Activated gamma-delta T cell (primary cell): ENCODE measurements around the gene EPAS1.

ENCODE experiments used
- DNase-seq: peaks from one replicate; lab custom pipeline; 2025; lab: John Stamatoyannopoulos, UW

The EPAS1 gene

GRCh38 chr2:46300406-46300832, 3.2 kb downstream of the EPAS1 start:
- DNase-seq: no peak

GRCh38 chr2:46302005-46302695, 4.9 kb downstream of the EPAS1 start:
- no peak for DNase-seq

- DNase-seq: no peak
These were observed 6.0 kb downstream of the EPAS1 start for GRCh38 chr2:46303233-46303632.

GRCh38 chr2:46303822-46304221, 6.6 kb downstream of the EPAS1 start:
- DNase-seq: no peak

DNA sequence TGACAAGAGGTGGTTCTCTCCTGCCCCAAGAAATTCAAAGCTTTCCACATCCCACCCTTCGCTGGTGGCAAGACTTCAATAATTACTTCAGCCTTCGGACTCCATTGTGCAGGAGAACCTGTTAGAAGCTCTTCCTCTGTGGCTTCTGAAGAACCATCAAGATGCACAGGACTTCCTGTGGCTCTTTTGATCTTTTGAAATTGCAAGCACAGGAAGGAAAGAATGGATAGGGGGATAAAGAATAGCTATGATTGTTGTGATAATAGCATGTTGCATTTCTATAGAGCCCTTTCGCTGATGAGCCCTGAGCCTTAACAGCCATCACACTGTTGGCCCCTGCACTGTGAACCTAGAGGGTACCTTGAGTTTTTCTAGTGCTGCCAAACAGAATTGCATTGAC, 7.4 kb downstream of the EPAS1 start:
- DNase-seq: no peak

GRCh38 chr2:46305187-46305586, 8.0 kb downstream of the EPAS1 start:
- DNase-seq: no peak

- no peak for DNase-seq
These were observed 8.6 kb downstream of the EPAS1 start for GRCh38 chr2:46305767-46306166.

DNA sequence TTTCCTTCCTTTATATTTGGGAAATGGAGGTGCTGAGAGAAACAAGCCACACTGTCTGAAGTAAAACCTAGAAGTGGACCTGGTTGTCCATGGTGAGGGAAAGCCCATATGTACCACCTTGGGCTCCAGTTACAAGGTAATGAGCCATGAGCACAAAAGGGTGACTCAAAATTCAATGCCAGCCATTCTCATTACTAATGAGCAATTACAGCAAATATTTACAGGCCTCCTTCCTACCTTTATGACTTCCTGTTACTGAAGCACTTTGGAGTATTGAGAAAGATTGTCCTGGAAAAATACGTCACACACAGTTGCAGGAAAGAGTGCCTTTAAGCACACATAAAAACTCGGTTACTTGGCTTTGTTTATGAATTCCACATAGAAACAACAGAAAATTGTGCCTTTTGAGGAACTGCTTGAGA, 9.1 kb downstream of the EPAS1 start:
- no peak for DNase-seq

DNA sequence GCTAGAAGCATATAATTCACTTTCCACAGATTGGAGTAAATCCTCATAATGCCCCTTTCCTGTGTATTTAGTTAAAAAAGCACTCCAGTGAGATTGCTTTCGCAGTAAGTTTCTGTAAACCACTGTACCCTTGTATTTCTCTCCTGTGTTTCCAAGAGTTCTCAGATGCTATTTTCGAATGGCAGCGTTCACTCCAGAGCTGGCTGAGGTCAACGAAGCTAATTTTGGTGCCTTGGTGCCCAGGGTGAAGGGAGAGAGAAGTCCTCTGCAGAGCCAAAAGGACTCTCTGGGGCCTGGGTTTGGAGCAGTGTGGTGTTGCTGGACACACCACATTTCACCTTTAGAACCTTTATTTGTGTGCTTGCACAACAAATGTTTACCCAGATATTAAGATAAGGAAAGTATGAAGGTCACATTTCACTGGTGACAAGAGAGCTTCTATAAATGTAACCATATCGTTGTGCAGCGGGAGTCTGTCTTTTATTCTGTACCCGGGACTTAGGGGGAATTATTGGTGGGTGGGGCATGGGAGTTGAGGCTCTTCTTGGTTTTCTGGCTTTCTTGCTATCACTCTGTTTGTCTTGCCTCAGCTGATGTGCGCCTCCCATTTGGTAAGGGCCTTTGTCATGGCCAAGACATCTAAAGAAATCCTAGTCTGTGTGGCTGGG, 9.9 kb downstream of the EPAS1 start:
- no peak for DNase-seq

DNA sequence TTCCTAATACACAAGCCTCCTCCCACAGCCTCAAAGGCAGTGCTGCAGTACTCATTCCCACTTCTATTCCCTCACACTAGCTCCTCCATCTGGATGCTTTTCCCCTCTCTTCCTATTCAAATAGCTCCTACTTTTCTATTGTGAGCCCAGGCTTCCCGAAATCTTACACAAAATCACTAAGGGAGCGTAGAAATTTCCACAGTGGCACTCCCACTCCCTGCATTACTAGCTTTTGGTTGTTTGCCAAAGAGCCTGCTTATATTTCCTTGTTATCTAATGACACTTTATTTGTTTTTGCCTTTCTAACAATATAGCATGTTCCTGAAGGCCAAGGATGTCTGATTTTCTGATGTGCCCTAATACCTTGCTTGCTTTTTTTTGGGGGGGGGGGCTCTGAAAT, 10.9 kb downstream of the EPAS1 start:
- no peak for DNase-seq

GRCh38 chr2:46308629-46309028, 11.4 kb downstream of the EPAS1 start:
- DNase-seq: no peak

- DNase-seq: no peak
These were observed 12.1 kb downstream of the EPAS1 start for GRCh38 chr2:46309052-46309953.

DNA sequence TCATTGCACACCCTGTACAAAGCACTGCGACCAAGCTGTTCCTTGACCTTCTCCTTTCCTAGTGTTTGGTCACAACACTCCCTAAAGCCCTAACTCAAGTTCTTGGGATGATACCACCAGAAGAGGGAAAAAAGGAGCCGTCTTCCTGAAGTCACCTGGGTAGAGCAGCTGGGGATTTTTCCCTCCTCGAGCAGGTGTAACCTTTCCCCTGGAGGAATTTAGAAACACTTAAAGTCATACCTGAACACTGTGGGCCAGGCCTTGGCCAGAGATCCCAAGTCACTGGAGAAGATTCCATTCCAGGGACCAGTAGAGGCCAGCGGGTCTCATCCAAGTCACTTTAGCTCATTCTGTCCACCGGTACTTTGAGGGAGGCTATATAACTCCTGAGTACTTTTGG, 13.2 kb downstream of the EPAS1 start:
- DNase-seq: no peak

GRCh38 chr2:46311651-46312223, 14.5 kb downstream of the EPAS1 start:
- no peak for DNase-seq

GRCh38 chr2:46313063-46313462, 15.9 kb downstream of the EPAS1 start:
- DNase-seq: no peak

DNA sequence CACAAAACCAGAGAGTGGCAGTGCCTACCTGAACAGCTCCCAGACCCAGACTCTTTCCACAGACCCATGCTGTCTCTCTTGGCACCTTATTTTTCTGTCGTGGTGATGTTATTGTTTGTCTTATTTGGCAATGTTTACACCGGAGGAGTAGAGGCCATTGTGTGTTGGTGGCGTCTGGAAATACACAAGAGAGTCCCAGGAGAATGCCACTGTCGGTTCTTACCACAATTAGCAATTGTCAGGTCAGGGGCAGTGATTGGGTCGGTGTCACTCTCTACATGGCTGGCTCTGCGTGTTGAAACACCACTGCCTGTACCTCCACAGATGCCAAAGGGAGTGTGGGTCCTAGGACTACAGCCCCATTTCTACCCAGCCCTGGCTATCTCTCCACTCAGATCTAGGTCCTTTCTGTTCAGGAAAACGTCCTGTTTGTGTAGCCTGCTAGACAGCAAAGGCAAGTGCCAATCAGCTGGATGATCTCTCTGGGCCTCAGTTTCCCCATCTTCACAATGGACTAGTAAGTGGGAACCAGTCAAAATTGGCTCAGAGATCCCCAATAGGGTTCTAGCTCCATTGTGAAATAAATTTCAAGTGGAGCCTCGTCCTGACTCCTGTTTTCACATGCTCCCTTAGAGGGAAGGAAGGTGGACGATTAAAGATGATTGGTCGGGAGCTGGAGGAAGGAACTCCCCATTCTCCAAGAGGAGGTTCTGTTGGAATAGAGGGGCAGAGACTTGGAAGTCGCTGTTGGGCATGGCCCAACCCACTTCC, 17.0 kb downstream of the EPAS1 start:
- no peak for DNase-seq

GRCh38 chr2:46315103-46315890, 18.1 kb downstream of the EPAS1 start:
- no peak for DNase-seq

DNA sequence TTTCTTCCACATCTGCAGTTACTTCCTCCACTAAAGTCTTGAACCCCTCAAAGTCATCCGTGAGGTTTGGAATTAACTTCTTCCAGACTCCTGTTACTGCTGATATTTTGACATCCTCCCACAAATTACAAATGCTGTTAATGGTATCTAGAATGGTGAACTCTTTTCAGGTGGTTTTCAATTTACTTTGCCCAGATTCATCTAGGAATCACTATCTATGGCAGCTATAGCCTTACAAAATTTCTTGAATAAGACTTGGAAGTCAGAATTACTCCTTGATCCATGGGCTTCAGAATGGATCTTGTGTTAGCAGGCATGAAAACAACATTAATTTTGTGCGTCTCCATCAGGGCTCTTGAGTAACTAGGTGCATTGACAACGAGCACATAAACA, 19.9 kb downstream of the EPAS1 start:
- no peak for DNase-seq

DNA sequence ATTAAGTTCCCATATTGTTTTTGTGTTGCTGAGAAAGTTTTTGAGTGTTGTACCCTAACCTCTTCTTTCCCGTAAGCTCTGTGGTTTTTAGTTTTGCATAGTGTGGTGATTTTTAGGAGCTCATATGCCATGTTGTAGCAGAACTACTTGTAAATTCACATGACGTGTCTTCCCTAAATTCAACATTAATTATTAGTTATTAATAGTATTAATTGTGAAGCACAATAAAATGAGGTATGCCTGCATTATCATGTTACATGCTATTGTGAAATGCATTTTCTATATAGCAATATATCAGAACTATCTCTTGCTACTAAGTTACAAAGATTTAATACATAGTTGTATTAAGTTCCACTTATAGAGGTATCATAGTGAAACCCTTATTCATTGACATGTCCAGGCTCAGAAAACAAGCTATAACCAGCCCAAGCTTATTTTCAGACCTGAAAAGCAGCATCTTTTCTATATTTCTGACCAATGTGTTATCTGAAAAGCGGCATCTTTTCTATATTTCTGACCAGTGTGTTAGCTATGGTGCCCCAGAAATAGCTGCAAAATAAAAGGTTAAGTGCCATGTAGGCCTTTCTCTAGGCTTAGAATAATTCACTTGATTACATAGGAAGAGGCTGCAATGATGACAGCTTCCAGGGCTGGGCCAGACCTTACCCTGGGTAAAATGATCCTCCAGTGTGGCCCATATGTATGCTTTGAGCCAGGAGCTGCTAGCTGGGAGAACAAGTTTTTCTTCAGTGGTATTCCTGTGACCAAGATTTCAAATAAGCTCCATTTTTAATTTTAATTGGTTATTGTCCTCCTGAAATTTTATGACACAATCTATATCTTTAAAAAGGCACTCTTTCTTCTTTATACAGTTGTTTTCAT, 21.6 kb downstream of the EPAS1 start:
- no peak for DNase-seq

GRCh38 chr2:46319711-46320110, 22.5 kb downstream of the EPAS1 start:
- DNase-seq: no peak
